Measurements from ENCODE around the gene SIGLEC11. TPM values are rescaled to one million over a fixed set of nuclear protein-coding genes. Genes with fewer than 3 reads are reported as not detected.
A peak's percentile ranks its signal among the peaks of the same experiment; 100 is the strongest.

Gene SIGLEC11
- total and polyA plus RNA-seq, 2 of the 13 experiments (the other 11 are each of a cell fraction or from before 2014, with no cell fraction given): not detected

DNA sequence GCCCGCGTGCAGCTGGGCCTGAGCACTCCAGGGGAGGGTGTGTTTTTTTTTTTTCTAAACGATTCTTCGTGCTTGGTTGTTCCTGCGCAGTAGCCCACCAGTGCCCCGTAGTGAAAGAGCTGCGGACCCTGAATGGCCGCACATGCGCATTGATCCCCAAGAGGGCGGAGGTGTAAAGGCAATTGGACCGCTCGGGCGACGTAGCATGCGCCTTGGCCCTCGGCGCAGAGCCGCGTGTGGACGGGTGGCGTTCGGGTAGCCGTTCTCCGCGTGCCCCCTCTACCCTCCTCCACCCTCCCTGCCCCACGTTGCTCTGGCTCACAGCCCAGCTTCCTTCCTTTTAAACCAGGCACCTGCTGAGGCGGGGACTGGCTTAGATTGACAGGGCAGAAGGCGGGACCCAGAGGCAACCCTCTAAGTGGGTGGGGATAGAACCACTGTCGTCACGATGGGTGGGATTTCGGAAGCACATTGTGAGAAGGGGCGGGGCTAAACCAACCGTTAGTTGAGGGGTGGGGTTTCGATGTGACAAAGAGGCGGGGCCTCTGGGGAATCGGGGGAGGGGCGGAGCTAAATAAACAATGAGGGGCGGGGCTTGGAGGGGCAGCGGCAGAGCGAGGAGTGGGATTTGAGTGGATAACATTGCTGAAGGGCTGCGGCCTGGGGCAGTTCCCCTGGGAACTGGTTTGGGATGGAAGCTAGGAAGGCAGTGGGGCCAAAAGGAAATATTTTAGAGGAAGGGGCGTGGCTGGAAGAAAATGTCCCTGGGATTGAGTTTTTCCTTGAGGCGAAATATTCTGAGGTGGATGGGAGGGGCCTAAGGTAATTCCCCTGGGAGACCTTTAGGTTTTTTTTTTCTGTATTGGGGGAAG lies 31.1 kb downstream of the SIGLEC11 start (continued):
- no peak for TF ChIP-seq NONO (IDR thresholded peaks at IDR 0.05)
- peak; percentile 83 for TF ChIP-seq NONO (CRISPR knock-in tag; conservative IDR thresholded peaks at IDR 0.05)
- TF ChIP-seq ZNF20 (CRISPR knock-in tag; IDR thresholded peaks at IDR 0.05): no peak
- TF ChIP-seq, protein P1, sequence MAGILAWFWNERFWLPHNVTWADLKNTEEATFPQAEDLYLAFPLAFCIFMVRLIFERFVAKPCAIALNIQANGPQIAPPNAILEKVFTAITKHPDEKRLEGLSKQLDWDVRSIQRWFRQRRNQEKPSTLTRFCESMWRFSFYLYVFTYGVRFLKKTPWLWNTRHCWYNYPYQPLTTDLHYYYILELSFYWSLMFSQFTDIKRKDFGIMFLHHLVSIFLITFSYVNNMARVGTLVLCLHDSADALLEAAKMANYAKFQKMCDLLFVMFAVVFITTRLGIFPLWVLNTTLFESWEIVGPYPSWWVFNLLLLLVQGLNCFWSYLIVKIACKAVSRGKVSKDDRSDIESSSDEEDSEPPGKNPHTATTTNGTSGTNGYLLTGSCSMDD (CRISPR knock-in tag; IDR thresholded peaks at IDR 0.05): no peak
- peak; percentile 18; the same call in 1 of the 2 replicates for TF ChIP-seq KLF9 (CRISPR knock-in tag; IDR thresholded peaks at IDR 0.05; ENCODE audit: low read depth)
- TF ChIP-seq ZNF7 (CRISPR knock-in tag; IDR thresholded peaks at IDR 0.05): no peak
- no peak for TF ChIP-seq TGIF2 (CRISPR knock-in tag; IDR thresholded peaks at IDR 0.05)
- no peak; the same call in 1 of the 2 replicates for TF ChIP-seq RNF2 (conservative IDR thresholded peaks at IDR 0.05; ENCODE audit: low read depth)
- TF ChIP-seq GABPB1 (CRISPR knock-in tag; IDR thresholded peaks at IDR 0.05): peak; percentile 75
- TF ChIP-seq SP140L (CRISPR knock-in tag; IDR thresholded peaks at IDR 0.05; ENCODE audit: borderline replicate concordance): no peak
- no peak for TF ChIP-seq ZZZ3 (CRISPR knock-in tag; IDR thresholded peaks at IDR 0.05; ENCODE audit: borderline replicate concordance)
- TF ChIP-seq ZNF883 (CRISPR knock-in tag; IDR thresholded peaks at IDR 0.05; ENCODE audit: not compliant biosample characterization): peak; percentile 74
- no peak; the same call in 1 of the 2 replicates for TF ChIP-seq KDM5A (IDR thresholded peaks at IDR 0.05; ENCODE audit: borderline replicate concordance, low read length)
- peak; percentile 89 for TF ChIP-seq KAT8 (CRISPR knock-in tag; IDR thresholded peaks at IDR 0.05)
- TF ChIP-seq CHCHD3 (CRISPR knock-in tag; IDR thresholded peaks at IDR 0.05): 0 out of 2 replicates have a peak, but pooled peaks have one; percentile 32
- no peak for TF ChIP-seq ZNF562 (CRISPR knock-in tag; IDR thresholded peaks at IDR 0.05; ENCODE audit: borderline replicate concordance)
- TF ChIP-seq CREM (IDR thresholded peaks at IDR 0.05): peak; percentile 52; the same call in 1 of the 2 replicates
- TF ChIP-seq CREM (CRISPR knock-in tag; IDR thresholded peaks at IDR 0.05): no peak
- TF ChIP-seq ZNF337 (CRISPR knock-in tag; IDR thresholded peaks at IDR 0.05; ENCODE audit: borderline replicate concordance, low read depth): 0 out of 2 replicates have a peak, but pooled peaks have one; percentile 25
- peak; percentile 70; the same call in 1 of the 2 replicates for TF ChIP-seq YEATS2 (CRISPR knock-in tag; IDR thresholded peaks at IDR 0.05; ENCODE audit: borderline replicate concordance)
- peak; percentile 54; the same call in 1 of the 2 replicates for TF ChIP-seq SOX5 (CRISPR knock-in tag; IDR thresholded peaks at IDR 0.05; ENCODE audit: borderline replicate concordance)
- TF ChIP-seq NCOA5 (CRISPR knock-in tag; IDR thresholded peaks at IDR 0.05): no peak
- TF ChIP-seq ZBTB38 (CRISPR knock-in tag; IDR thresholded peaks at IDR 0.05): peak; percentile 78; the same call in 1 of the 2 replicates
- peak; percentile 24; the same call in 1 of the 2 replicates for TF ChIP-seq RAD21 (CRISPR knock-in tag; IDR thresholded peaks at IDR 0.05)
- no peak for TF ChIP-seq HDAC6 (IDR thresholded peaks at IDR 0.05; ENCODE audit: low read depth, low read length)
- peak; percentile 39 for TF ChIP-seq PHF20 (CRISPR knock-in tag; IDR thresholded peaks at IDR 0.05)
- 0 out of 2 replicates have a peak, but pooled peaks have one; percentile 70 for TF ChIP-seq ZNF317 (CRISPR knock-in tag; IDR thresholded peaks at IDR 0.05)
- 0 out of 2 replicates have a peak, but pooled peaks have one; percentile 53 for TF ChIP-seq ZNF792 (CRISPR knock-in tag; IDR thresholded peaks at IDR 0.05)
- TF ChIP-seq, protein P2, sequence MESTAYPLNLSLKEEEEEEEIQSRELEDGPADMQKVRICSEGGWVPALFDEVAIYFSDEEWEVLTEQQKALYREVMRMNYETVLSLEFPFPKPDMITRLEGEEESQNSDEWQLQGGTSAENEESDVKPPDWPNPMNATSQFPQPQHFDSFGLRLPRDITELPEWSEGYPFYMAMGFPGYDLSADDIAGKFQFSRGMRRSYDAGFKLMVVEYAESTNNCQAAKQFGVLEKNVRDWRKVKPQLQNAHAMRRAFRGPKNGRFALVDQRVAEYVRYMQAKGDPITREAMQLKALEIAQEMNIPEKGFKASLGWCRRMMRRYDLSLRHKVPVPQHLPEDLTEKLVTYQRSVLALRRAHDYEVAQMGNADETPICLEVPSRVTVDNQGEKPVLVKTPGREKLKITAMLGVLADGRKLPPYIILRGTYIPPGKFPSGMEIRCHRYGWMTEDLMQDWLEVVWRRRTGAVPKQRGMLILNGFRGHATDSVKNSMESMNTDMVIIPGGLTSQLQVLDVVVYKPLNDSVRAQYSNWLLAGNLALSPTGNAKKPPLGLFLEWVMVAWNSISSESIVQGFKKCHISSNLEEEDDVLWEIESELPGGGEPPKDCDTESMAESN (CRISPR knock-in tag; conservative IDR thresholded peaks at IDR 0.05): peak; percentile 54
- peak; percentile 92 for TF ChIP-seq ZNF501 (CRISPR knock-in tag; IDR thresholded peaks at IDR 0.05)
- TF ChIP-seq KLF16 (CRISPR knock-in tag; IDR thresholded peaks at IDR 0.05): peak; percentile 61 to 77; a peak in 1 of 4 replicates
